Stimulated activated naive CD4-positive, alpha-beta T cell treated with Interleukin-2 at 50 U/mL for 16 hours (primary cell): ENCODE data around the gene TMEM82.
"Not testable (repeated sequence)": the region's sequence is repeated elsewhere in the genome, so short reads cannot be mapped to it uniquely, and the experiment has no call there.

Experiments
- DNase-seq: peaks from one replicate; lab custom pipeline; 2025; lab: John Stamatoyannopoulos, UW

Gene TMEM82

DNA sequence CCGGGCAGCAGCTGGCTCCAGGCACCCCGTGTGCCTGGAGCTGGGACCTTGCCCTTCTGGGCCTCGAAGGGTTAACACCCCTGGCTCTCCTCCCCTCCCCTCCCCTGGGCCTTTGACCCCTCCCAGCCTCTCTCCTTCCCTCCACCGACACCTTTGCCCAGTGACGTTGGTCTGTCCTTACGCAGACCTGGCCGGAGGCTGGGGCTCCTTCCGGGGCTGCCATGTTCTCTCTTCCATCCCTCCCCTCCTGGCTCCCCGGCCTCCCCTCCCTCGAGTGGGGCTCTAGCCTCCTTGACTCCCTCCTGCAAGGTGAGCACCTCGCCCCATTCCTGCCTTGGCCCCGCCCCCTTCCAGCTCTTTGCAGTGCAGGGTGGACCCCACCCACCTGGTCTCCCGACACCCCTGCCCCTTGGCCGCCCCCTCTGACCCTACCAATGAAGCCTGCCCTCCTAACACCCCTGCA, at the start of gene TMEM82:
TSS of gene TMEM82 (plus strand) at position 161 of the 463 bp plus-strand sequence. CDS start at position 222, 61 bp downstream.
- no peak for DNase-seq

DNA sequence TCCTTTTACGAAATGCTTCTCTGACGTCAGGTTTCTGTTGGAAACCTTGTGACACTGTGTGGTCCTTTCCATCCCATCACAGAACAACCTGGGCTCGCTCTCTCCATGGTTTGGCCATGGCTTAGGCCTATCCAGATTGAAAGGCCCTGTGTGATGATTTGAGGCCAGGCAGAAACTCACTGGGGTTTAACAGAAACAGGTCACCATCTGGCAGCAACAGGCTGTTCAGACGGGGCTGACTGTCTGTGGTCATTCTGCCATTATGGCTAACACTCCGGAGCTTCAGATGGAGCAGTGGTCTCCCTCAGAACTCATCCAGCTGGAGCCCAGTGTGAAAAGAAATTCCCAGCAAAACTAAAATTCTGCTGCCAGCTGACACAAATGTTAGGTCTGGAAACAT, 48.9 kb upstream of the TMEM82 start:
- no peak for DNase-seq

DNA sequence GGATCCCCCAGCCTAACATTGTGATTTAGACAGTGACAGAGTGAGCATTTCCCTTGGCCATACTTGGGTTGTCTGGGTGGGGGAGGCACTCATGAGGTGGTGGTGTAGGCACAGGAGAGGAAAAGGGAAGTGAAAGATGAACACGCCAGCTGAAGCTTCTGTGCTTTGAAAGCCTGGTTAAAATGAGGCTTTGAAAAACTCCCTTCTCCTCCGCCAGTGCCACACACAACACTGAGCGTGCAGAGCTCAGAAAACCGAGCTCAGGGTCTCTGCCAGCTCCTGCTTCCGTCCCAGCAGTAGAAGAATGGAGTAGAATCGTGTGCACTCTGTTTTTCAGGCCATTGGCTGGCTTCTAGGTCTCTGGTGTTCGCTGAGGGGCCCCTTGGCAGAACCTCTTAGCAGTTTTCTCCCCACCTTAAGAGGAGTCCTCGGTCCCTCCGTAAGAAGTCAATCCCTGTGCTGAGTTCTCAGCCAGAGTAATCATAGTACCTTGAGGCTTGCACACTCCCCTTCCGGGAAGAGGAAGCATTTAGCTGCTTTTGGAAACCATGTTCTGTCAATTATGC, 45.3 kb upstream of the TMEM82 start:
- no peak for DNase-seq

DNA sequence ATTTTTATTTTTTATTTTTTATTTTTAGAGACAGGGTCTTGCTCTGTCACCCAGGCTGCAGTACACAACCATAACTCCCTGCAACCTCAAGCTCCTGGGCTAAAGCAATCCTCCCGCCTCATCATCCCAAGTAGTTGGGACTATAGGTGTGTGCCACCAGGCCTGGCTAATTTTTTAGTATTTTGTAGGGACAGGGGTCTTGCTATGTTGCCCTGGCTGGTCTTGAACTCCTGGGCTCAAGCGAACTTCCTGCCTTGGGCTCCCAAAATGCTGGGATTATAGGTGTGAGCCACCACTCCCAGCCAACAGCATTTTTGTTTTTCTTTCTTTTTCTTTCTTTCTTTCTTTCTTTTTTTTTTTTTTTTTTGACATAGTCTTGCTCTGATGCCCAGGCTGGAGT, 44.1 kb upstream of the TMEM82 start:
- no peak for DNase-seq

DNA sequence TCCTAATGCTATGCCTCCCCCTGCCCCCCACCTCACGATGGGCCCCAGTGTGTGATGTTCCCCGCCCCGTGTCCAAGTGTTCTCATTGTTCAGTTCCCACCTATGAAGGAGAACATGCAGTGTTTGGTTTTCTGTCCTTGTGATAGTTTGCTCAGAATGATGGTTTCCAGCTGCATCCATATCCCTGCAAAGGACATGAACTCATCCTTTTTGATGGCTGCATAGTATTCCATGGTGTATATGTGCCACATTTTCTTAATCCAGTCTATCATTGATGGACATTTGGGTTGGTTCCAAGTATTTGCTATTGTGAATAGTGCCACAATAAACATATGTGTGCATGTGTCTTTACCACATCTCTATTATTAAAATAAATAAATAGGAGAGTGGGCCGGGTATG, 43.0 kb upstream of the TMEM82 start:
- not testable (repeated sequence) for DNase-seq

DNA sequence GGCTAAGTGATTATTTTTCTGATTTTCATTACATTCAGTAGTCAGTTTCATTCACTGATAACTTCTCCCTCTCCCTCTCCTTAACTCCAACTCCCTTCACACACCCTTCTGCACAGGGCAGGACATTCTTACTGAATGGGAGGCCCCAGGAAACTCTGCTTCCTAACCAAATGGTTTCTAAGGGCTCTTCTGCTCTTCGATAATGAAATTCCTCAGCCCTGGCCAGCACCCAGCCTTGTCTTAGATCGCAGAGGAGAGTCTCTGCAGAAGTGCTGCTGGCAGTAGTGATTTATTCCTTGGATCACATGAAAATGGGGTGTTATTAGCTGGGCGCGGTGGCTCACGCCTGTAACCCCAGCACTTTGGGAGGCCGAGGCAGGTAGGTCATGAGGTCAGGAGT, 41.8 kb upstream of the TMEM82 start:
- DNase-seq, result no peak

DNA sequence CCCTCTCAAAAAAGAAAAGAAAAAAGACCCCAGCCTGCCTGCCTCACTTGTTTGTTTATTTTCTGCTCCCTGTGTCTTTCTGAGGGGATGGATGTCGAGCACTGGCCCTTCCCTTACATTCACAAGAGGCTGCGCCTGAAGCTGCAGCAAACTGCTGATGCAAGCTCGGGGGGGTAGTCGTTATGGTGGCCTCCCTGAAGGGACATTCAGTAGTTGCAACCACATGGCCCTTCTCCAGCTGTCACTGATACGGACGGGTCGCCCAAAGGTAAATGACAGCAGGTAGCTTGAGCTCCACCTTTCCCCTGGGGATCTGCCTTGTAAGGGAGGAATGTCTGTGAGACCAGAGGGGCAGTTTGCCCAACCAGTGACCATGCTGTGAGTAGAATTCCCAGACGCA, 40.5 kb upstream of the TMEM82 start:
- no peak for DNase-seq

DNA sequence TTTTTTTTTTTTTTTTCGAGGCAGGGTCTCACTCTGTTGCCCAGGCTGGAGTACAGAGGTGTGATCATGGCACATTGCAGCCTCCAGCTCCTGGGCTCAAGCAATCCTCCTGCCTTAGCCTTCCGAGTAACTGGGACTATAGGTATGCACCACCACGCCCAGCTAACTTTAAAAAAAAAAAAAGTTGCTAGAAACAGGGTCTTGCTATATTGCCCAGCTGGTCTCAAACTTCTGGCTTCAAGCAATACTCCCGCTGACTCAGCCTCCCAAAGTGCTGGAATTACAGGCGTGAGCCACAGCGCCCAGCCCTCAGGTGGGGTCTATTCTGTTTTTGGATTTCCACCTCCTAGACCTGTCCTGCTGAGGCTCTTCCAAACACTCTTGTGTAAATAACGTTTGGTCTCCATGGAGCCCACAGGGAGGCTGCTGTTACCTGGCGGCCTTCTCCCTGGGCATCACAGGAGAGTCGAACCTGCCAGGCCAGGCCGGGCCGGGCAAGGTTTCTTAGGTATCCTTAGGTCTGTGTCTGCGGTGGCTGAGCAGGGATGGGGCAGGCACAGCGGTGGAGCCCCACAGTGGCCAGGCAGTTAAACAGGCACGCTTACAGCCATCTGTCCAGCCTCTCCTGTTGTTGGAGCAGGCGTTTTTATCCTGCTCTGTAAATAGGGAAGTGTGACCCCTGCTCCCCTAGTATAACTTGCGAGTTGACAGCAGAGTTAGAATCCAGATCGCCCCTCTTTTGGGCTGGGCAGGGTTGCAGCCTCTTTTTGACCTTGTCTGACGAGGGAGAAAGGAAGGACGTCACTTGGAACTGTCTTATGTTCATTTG, 39.4 kb upstream of the TMEM82 start:
- DNase-seq, result no peak

DNA sequence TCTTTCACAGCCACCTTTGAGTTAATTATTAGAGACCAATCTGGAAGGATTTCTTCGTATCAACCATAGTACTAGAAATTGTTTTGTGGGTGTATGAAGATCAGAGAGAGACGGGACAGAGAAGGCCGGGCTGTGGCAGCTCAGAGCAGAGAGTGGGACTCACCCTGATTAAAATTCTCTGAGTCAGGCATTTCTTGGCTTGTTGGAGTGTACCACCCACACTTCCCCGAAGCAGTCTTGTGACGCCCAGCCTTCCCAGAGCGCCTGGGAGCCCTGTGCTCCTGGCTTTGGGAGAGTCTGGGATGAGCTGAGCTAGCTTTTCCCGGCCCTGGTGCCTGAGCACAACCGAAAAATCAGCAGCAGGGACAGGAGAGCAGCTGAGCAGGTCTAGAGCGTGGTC, 38.7 kb upstream of the TMEM82 start:
- DNase-seq, result no peak

DNA sequence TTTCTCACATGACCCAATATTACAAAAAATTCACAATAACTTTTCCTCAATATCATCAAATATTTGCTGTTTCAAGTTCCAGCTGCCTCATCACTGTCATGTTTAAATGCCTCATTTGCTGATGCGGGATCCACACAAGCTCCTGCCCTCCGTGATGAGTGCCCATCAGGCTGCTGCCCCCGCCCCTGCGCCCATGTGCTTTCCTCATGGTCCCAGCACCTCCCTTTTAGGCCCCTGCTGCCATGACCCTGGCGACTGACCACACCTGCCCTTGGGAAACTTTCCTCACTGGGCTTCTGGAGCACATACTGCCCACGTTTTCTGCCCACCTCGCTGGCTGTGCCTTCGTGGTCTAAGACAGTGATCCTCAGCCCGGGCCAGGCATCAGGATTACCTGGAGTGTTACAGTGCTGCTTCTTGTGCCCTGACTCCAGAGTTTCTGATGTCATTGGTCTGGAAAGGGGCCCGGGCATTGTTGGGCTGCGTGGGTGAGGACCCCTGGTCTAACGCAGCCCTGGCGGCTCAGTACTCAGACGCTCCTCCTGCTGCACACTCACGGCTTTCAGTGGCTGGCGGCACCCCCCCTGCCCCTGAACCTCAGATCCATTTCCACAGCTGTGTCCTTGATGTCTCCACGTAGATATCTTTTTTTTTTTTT, 37.6 kb upstream of the TMEM82 start:
- no peak for DNase-seq

DNA sequence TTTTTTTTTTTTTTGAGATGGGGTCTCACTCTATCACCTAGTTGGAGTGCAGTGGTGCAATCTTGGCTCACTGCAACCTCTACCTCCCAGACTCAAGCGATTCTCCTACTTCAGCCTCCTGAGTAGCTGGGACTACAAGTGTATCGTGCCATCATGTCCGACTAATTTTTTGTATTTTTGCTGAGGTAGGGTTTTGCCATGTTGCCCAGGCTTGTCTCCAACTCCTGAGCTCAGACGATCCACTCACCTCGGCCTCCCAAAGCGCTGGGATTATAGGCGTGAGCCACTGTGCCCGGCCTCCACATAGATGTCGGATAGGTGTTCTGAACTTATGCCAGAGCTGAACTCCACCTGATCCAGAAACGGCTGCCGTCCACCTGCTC, 37.1 kb upstream of the TMEM82 start:
- no peak for DNase-seq

DNA sequence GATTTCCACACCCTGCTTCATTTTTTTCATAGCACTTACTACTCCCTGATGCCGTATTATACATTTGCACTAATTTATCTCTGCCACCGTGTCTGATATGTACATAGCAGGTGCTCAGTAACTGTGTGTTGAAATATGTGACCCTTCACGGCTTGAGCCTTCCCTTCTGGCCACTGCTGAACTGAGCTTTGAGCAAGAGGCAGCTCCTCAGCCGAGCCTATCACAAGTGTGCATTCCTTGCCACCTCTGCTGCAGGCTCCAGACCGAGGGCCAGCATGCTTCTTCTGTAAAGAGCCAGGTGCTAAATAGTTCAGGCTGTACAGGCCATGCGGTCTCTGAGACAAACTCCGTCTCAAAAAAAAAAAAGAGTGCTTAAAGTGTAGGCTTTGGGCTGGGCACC, 35.5 kb upstream of the TMEM82 start:
- no peak for DNase-seq

DNA sequence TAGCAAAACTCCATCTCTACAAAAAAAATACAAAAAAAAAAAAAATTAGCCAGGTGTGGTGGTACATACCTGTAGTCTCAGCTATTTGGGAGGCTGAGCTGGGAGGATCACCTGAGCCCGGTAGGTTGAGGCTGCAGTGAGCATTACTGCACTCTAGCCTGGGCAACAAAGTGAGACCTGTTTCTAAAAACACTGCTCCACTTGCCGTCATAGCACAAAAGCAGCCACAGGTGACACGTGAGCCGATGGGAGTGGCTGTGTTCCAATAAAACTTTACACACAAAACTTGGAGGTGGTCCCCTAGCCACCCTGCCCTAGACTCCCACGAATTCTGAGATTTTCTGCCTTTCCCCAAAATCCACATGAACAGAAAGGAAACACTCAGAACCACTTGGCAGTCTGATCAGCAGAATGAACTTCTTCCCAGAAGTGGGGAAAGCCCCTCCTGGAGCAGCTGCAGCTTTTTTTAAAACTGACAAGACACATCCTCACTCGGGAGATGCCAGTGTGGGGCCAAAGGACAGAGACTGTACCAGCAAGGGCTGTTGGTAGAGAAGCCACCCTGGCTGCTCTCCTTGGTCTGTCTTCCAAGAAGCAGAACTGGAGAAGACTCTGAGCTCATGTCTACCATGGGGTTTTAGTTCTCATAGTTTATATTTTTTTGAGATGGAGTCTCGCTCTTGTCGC, 34.9 kb upstream of the TMEM82 start:
- DNase-seq, result no peak

DNA sequence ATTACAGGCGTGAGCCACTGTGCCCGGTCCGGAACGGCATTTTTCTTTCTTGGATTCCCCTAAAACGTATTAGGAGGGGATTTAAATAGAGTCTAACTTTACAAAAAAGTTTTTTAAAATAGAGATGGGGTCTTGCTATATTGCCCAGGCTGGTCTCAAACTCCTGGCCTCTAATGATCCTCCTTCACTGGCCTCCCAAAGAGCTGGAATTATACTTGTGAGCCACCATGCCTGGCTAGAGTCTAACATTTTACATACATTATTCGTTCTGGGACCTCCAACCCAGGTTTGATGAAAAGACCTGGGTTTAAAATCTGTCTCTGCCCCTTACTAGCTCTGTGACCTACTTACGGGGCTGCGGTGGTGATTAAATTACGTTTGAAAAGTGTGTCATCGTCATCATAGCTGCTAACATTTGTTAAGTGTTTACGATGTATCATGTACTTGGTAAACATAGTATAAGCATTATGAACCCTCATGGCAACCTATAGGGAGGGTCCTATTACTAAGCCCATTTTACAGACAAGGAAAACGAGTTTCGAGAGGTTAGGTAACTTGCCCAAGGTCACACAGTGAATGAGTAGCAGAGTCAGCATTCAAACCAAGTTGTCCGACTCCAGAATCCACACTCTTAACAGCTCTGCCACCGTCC, 33.7 kb upstream of the TMEM82 start:
- no peak for DNase-seq

DNA sequence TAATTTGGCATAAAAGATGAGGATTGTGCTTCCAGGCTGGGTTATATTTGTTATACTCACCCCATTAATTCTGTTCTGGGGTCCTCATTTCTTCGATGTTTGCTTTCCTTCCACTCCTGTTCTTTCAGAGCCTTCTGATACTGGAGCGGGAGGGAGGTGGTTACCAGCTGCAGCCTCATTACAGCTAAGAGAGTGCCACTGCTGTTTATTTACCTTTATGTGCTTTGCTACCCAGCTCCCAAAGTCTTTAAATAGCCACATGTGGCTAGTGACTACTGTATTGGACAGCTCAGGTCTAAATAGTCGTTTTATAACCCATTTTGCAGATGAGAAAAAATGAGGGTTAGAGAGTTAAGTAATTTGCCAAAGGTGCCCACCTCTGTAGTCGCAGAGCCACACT, 33.1 kb upstream of the TMEM82 start:
- DNase-seq, result no peak

DNA sequence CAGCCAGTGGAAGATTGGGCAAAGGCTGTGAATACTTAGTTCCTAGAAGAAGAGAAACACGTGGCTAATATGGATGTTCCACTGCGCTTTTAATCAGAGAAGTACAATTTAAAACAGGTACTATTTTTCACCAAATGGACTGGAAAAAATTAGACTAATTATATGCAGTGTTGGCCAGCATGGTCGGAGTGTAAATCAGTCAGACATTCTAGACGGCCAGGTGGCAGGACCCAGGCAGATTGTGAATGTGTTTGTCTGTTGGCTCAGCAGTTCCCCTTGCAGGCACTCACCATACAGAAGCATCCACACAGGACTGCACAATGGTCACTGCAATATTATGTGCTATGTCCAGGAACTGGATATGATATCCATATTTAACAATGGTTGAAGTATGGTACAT, 30.1 kb upstream of the TMEM82 start:
- no peak for DNase-seq

DNA sequence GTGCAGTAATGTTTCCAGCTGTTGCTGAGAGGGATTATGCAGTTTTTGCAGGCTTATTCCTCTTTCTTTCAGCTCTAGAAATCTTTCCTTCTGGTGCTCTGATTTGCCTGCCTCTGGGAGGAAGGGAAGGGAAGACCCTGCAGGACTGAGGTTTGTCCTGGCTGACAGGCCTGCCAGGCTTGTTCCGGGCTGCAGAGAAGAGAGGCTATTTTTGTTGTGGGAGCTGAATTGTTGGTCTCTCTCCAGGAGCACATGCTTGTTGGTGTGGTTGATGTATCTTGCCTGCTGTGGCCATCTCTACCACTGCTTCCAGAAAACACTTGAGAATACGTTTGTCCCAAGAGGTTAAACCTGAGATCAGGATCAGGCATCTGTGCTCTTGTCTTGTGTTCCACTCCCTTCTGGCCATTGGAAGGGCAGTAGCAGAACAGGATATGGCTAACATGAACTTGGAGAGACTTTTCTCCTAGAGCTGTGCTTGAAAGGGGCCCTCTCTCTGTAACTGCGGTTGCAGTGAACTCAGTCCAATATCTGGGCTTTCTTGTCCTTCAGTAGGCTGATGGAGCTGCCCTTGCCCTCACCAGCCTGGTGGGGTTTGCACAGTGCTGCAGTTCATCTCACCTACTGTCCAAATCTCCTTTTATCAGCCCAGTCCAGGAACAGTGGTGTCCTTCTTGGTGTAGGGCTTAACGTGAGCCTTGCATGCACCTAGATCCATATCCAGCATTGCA, 27.7 kb upstream of the TMEM82 start:
- DNase-seq, result no peak

DNA sequence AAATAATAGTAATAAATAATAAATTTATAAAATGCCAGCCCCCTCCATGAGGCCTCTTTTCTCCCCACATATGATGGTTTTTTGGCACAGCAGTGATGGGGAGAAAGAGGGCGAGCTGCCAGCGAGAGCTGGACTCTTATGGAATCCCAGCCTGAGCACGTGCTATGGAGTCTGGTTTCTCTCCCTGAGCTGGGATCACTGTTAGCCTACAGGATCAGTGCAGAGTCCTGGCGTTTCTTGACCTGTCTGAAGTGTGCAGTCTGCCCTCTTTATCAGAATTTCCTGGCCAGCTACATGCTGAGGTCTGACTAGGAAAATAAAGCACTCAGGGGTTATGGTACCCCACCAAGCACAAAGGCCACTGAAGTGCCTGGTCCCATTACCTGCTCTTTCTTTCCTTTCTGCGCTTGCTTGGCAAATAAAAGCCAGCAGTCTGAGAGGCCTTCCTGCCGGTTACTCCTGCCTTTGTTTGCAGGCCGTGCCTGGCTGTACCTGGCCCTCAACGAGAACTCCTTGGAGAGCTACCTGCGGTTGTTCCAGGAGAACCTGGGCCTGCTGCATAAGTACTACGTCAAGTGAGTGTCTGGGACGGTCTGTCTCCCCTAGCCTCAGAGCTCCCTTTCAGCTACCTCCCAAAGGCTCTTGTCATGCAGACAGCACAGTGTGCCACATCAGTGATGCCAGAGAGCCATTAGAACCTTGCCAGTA, 24.7 kb upstream of the TMEM82 start:
- no peak for DNase-seq

DNA sequence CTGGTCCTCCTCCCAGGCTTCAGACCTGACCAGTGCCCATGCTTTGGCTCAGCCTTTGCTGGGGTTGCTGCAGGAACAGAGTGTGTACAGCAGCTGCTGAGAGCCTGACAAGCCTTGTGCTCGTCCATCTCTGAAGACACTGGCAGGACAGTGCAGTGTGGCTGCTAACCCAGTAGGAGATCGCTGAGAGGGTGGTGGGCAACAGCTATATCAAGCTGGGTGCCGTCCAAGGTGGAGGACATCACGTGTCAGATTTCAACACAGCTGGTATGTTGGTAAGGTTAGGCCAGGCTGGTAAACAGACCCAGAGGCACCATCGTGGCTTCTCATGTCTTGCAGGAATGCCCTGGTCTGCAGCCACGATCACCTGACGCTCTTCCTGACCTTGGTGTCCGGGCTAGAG, 24.1 kb upstream of the TMEM82 start:
- DNase-seq, result no peak

DNA sequence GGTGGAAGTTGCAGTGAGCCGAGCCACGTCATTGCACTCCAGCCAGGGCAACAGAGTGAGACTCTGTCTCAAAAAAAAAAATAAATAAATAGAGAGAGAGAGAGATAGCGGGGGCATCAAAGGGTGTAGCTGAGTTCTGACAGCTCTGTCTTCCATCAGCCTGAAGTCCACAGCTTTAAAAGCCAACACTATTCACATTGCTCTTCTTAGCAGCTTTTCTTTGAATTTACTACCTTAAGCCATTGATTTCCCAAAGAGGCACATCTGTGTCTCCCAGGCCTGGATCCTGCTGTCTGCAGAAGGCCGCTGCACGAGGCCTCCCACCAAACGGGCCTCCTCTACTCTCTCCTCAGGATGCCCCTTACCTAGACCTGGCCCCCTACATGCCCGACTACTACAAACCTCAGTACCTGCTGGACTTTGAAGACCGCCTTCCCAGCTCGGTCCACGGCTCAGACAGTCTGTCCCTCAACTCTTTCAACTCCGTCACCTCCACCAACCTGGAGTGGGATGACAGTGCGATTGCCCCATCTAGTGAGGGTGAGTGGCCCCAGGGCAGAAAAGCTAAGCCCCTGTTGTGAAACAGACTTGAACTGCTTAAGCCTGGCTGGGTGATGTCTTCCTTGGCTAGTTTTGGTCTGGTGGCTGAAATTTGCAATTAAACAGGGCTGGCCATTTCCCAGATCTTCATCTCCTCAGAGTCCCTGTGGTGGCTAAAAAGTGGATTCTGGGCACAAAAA, 22.7 kb upstream of the TMEM82 start:
- no peak for DNase-seq
